H1 (cell line): Measurements from ENCODE around the gene SUGP2. TPM values are rescaled to one million over a fixed set of nuclear protein-coding genes. Genes with fewer than 3 reads are reported as not detected.

Experiments
- CTCF ChIA-PET: fragments of 300-600 bp; sonication (Branson Sonifier 250); formaldehyde crosslinking; loops from one replicate; lab custom pipeline; 2021; ENCODE audit not compliant: partially characterized antibody; lab: Charles Lee
- POLR2A ChIA-PET: fragments of 300-600 bp; sonication (Branson Sonifier 250); formaldehyde crosslinking; loops from one replicate; lab custom pipeline; 2021; ENCODE audit warnings: inconsistent platforms; ENCODE audit not compliant: partially characterized antibody; lab: Charles Lee
- DNase-seq, 2 experiments: peaks; one replicate each; pipeline versions ENCODE4 v3.0.0 to v3.0.0-alpha.2; 2010 to 2022; ENCODE audit warnings: low spot score in 2 of 2, low read depth in 1 of 2, mixed read lengths in 1 of 2
- FAIRE-seq: peaks from 2 replicates; lab custom pipeline; 2011; peaks lifted over from hg19 to GRCh38; lab: Jason Lieb, UNC
- H2AFZ ChIP-seq: 2 replicates; pipeline ENCODE4 v1.8.1; 2012; ENCODE audit warnings: low read length, inconsistent platforms
- H2AK5ac ChIP-seq: 2 replicates; pipeline ENCODE4 v1.6.1; 2013; ENCODE audit warnings: low read depth, low read length
- H2BK120ac ChIP-seq: replicated peaks from 2 replicates; pipeline ENCODE3; 2013; ENCODE audit warnings: low read depth, low read length, inconsistent platforms
- H2BK12ac ChIP-seq: 2 replicates; pipeline ENCODE4 v1.6.1; 2013; ENCODE audit warnings: low read depth, low read length
- H2BK15ac ChIP-seq: 2 replicates; pipeline ENCODE4 v1.6.1; 2013; ENCODE audit warnings: low read length
- H2BK20ac ChIP-seq: 2 replicates; pipeline ENCODE4 v1.6.1; 2013; ENCODE audit warnings: low read length
- H2BK5ac ChIP-seq: 2 replicates; pipeline ENCODE4 v1.6.1; 2013; ENCODE audit warnings: low read depth, low read length
- H3K14ac ChIP-seq: 2 replicates; pipeline ENCODE4 v1.6.1; 2013; ENCODE audit warnings: inconsistent platforms; ENCODE audit not compliant: insufficient read length
- H3K18ac ChIP-seq: 2 replicates; pipeline ENCODE4 v1.6.1; 2013; ENCODE audit warnings: low read length; ENCODE audit errors: extremely low read depth
- H3K23ac ChIP-seq: 2 replicates; pipeline ENCODE4 v1.6.1; 2013; ENCODE audit warnings: inconsistent platforms; ENCODE audit not compliant: insufficient read length
- H3K23me2 ChIP-seq: 2 replicates; pipeline ENCODE4 v1.6.1; 2013; ENCODE audit warnings: low read depth, low read length
- H3K27ac ChIP-seq: 2 replicates; pipeline ENCODE4 v1.6.1; 2011; ENCODE audit warnings: low read depth, low read length, inconsistent platforms
- H3K27me3 ChIP-seq, 4 experiments: replicated peaks in 1 of 4; 1 replicate in 1 of 4; 2 replicates in 3 of 4; pipeline versions ENCODE4 v1.6.1 to v1.8.1; 2011 to 2013; ENCODE audit warnings: low read length in 3 of 4, mild to moderate bottlenecking in 3 of 4, inconsistent platforms in 2 of 4, mixed read lengths in 2 of 4, moderate library complexity in 1 of 4; ENCODE audit not compliant: control insufficient read depth in 3 of 4, insufficient read depth in 3 of 4; ENCODE audit errors: extremely low read depth in 1 of 4
- H3K36me3 ChIP-seq, 4 experiments: 2 replicates each; pipeline versions ENCODE4 v1.6.1 to v1.8.1; 2011 to 2013; ENCODE audit warnings: mild to moderate bottlenecking in 4 of 4, low read length in 3 of 4, moderate library complexity in 2 of 4, control low read depth in 1 of 4, inconsistent platforms in 1 of 4; ENCODE audit not compliant: insufficient read depth in 4 of 4, control insufficient read depth in 2 of 4
- H3K4ac ChIP-seq: replicated peaks from 2 replicates; pipeline ENCODE3; 2013; ENCODE audit warnings: low read length, low read depth, mixed read lengths, inconsistent platforms; ENCODE audit not compliant: insufficient read length
- H3K4me1 ChIP-seq, 4 experiments: replicated peaks in 1 of 4; 1 replicate in 1 of 4; 2 replicates in 3 of 4; pipeline versions ENCODE4 v1.6.1 to v1.8.1; 2011 to 2013; ENCODE audit warnings: low read length in 3 of 4, inconsistent platforms in 2 of 4, mixed read lengths in 1 of 4; ENCODE audit not compliant: insufficient read depth in 4 of 4, control insufficient read depth in 3 of 4
- H3K4me2 ChIP-seq, 2 experiments: 2 replicates each; pipeline versions ENCODE4 v1.6.1 to v1.8.1; 2011 to 2013; ENCODE audit warnings: low read depth in 2 of 2, low read length in 2 of 2, control low read depth in 1 of 2, inconsistent platforms in 1 of 2, mild to moderate bottlenecking in 1 of 2; ENCODE audit not compliant: insufficient read depth in 1 of 2
- H3K4me3 ChIP-seq, 4 experiments: fragments of 200-600, 300-600 bp in 1 of 4; sonication (generic), shearing (Covaris generic), sonication (Bioruptor Twin) in 1 of 4; 2 replicates each; pipeline versions ENCODE4 v1.5.1 to v1.8.1; 2011 to 2016; ENCODE audit warnings: low read length in 4 of 4, low read depth in 3 of 4, control low read depth in 2 of 4, inconsistent platforms in 2 of 4, mild to moderate bottlenecking in 2 of 4, mixed read lengths in 1 of 4, moderate library complexity in 1 of 4; ENCODE audit not compliant: insufficient read depth in 2 of 4; ENCODE audit errors: extremely low read depth in 1 of 4
- H3K56ac ChIP-seq: replicated peaks from 2 replicates; pipeline ENCODE3; 2013; ENCODE audit warnings: low read depth, mild to moderate bottlenecking, mixed read lengths, low read length, inconsistent platforms; ENCODE audit not compliant: insufficient read length
- H3K79me1 ChIP-seq: 2 replicates; pipeline ENCODE4 v1.6.1; 2013; ENCODE audit warnings: low read depth, low read length, control low read depth
- H3K79me2 ChIP-seq, 2 experiments: 2 replicates each; pipeline versions ENCODE4 v1.6.1 to v1.8.1; 2012 to 2013; ENCODE audit warnings: low read length in 2 of 2, mild to moderate bottlenecking in 2 of 2, inconsistent platforms in 1 of 2; ENCODE audit not compliant: insufficient read depth in 2 of 2, control insufficient read depth in 1 of 2
- H3K9ac ChIP-seq, 4 experiments: replicated peaks in 1 of 4; 1 replicate in 1 of 4; 2 replicates in 3 of 4; pipeline versions ENCODE4 v1.6.1 to v1.8.1; 2011 to 2013; ENCODE audit warnings: low read depth in 3 of 4, low read length in 3 of 4, control low read depth in 2 of 4, mild to moderate bottlenecking in 2 of 4, moderate library complexity in 2 of 4, inconsistent platforms in 1 of 4; ENCODE audit errors: extremely low read depth in 1 of 4
- H3K9me3 ChIP-seq, 2 experiments: 2 replicates each; pipeline versions ENCODE4 v1.6.1 to v1.8.1; 2012 to 2013; ENCODE audit warnings: mild to moderate bottlenecking in 2 of 2, moderate library complexity in 2 of 2, control low read depth in 1 of 2, inconsistent platforms in 1 of 2, low read depth in 1 of 2, low read length in 1 of 2, mixed read lengths in 1 of 2; ENCODE audit not compliant: insufficient read depth in 2 of 2
- H4K20me1 ChIP-seq, 2 experiments: replicated peaks in 1 of 2; 2 replicates each; pipeline versions ENCODE3 to v1.8.1; 2011 to 2013; ENCODE audit warnings: inconsistent platforms in 2 of 2, low read length in 2 of 2, mild to moderate bottlenecking in 1 of 2; ENCODE audit not compliant: insufficient read depth in 2 of 2, control insufficient read depth in 1 of 2
- H4K5ac ChIP-seq: 2 replicates; pipeline ENCODE4 v1.6.1; 2013; ENCODE audit warnings: low read length, low read depth, mixed read lengths, inconsistent platforms; ENCODE audit not compliant: insufficient read length
- H4K8ac ChIP-seq: 2 replicates; pipeline ENCODE4 v1.8.0; 2013; ENCODE audit warnings: mild to moderate bottlenecking, moderate library complexity, low read length, inconsistent platforms; ENCODE audit not compliant: insufficient read depth; ENCODE audit errors: extremely low read depth
- H4K91ac ChIP-seq: replicated peaks from 2 replicates; pipeline ENCODE3; 2013; ENCODE audit warnings: low read length, mixed read lengths, inconsistent platforms; ENCODE audit not compliant: insufficient read length
- BCL11A ChIP-seq, 2 experiments: IDR thresholded peaks; one replicate each; pipeline ENCODE4 v1.6.1; 2011; ENCODE audit warnings: low read depth in 2 of 2, low read length in 2 of 2, mild to moderate bottlenecking in 2 of 2
- BRCA1 ChIP-seq: IDR thresholded peaks from 2 replicates; pipeline ENCODE4 v1.6.1; 2012; ENCODE audit warnings: low read depth, low read length, improper control_type of control experiment
- CBX8 ChIP-seq: fragments of 300-800, 300-1000 bp; sonication (generic); IDR thresholded peaks from 2 replicates; pipeline ENCODE4 v1.7.1; 2016; ENCODE audit warnings: low read depth, low read length, borderline replicate concordance
- CREB1 ChIP-seq: IDR thresholded peaks from 2 replicates; pipeline ENCODE4 v1.6.1; 2012; ENCODE audit warnings: inconsistent platforms
- E2F6 ChIP-seq: IDR thresholded peaks from 2 replicates; pipeline ENCODE4 v1.6.1; 2012; ENCODE audit warnings: inconsistent platforms
- EGR1 ChIP-seq: IDR thresholded peaks from 2 replicates; pipeline ENCODE4 v1.6.1; 2011; ENCODE audit warnings: low read depth, low read length, borderline replicate concordance
- NANOG ChIP-seq: IDR thresholded peaks from 2 replicates; pipeline ENCODE4 v1.6.1; 2011; ENCODE audit warnings: low read length, low read depth, mild to moderate bottlenecking, inconsistent platforms; ENCODE audit not compliant: insufficient read depth, poor library complexity, severe bottlenecking
- PHF8 ChIP-seq: fragments of 200-600 bp; sonication (generic); conservative IDR thresholded peaks from 2 replicates; pipeline ENCODE4 v1.7.1; 2012; ENCODE audit warnings: low read depth, mild to moderate bottlenecking, inconsistent platforms, low read length, moderate library complexity
- SRF ChIP-seq: IDR thresholded peaks from 2 replicates; pipeline ENCODE4 v1.6.1; 2011; ENCODE audit warnings: mild to moderate bottlenecking, low read depth, low read length, moderate library complexity
- TAF1 ChIP-seq: IDR thresholded peaks from 2 replicates; pipeline ENCODE4 v1.6.1; 2011; ENCODE audit warnings: mild to moderate bottlenecking, low read depth, low read length
- TBP ChIP-seq: IDR thresholded peaks from 2 replicates; pipeline ENCODE4 v1.6.1; 2011; ENCODE audit warnings: low read depth, low read length, improper control_type of control experiment
- TEAD4 ChIP-seq: IDR thresholded peaks from 2 replicates; pipeline ENCODE4 v1.6.1; 2012; ENCODE audit warnings: low read depth, low read length, inconsistent platforms, mixed read lengths
- YY1 ChIP-seq: IDR thresholded peaks from 2 replicates; pipeline ENCODE4 v1.6.1; 2011; ENCODE audit warnings: low read depth, mild to moderate bottlenecking, low read length
- whole genome bisulfite sequencing, 2 experiments: shearing (Covaris generic) in 1 of 2; methylation state at CpG; one replicate each; pipeline versions ENCODE4 v1.1.6 to v1.1.7; 2013 to 2015; ENCODE audit warnings: low lambda C conversion rate in 2 of 2, mixed read lengths in 2 of 2, inconsistent platforms in 1 of 2, low coverage in 1 of 2, missing lambda C conversion rate in 1 of 2; ENCODE audit not compliant: insufficient replicate concordance in 2 of 2, insufficient coverage in 1 of 2, insufficient read length in 1 of 2; ENCODE audit errors: extremely low coverage in 1 of 2, missing lambda C conversion rate in 1 of 2; 5-methylcytosine and 5-hydroxymethylcytosine counted together
- polyA plus RNA-seq, 7 experiments: library from polyadenylated mRNA; depleted of rRNA in 3 of 7; stranded (reverse) in 5 of 7; unstranded in 2 of 7; fragments of >200 nt in 5 of 7; fragments of 200-250 nt in 2 of 7; gene quantifications; 1 replicate in 5 of 7; 2 replicates in 1 of 7; 4 replicates in 1 of 7; pipeline versions ENCODE4 v1.2.1 to v1.2.3, GENCODE V29; 2011 to 2013; ENCODE audit warnings: missing spikeins in 2 of 7, mixed read lengths in 2 of 7
- total RNA-seq: library from RNA; stranded (reverse); fragmentation: NEBNext Ultra II Directional; extraction: Animal tissue kit (Norgen Biotek cat#: 25700); gene quantifications from 2 replicates; pipeline ENCODE4 v1.2.1, GENCODE V29; 2021

Gene SUGP2
- total and polyA plus RNA-seq, 2 of the 8 experiments (the other 6 are each of a cell fraction or from before 2014, with no cell fraction given), result 57.7 to 114 TPM

DNA sequence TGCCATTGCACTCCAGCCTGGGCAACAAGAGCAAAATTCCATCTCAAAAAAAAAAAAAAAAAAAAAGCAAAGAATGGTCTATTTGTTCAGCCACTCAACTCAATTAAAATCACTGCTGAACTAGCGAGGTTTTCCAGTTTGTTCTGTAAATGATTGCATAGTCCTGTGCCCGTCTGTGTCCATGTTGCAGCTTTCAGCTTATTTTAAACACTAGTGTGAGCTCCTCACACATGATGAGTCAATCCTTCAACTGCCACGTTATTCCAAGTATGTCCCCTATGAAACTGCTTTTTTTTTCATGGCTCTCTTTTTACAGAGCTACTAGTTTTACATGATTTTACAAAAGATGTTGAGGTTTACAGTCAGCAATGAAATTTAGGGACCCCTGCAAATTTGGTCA lies 12.2 kb downstream of the SUGP2 start:
- Histone ChIP-seq H2BK15ac (no peak overlapping the region), H4K8ac (no peak overlapping the region), H3K4me1 (no peaks in the 10 kb centered on the region), H3K18ac (no peak overlapping the region), H4K91ac (no peak overlapping the region), H3K9ac (no peak overlapping the region), H3K4me2 (no peak overlapping the region), H2AK5ac (no peak overlapping the region), H3K14ac (no peak overlapping the region), H3K27me3 (no peaks in the 10 kb centered on the region), H4K5ac (no peak overlapping the region), H2BK120ac (no peak overlapping the region), H3K4ac (no peak overlapping the region), H3K23me2 (no peaks in the 10 kb centered on the region), H2BK12ac (no peak overlapping the region), H2BK20ac (no peak overlapping the region), H3K56ac (no peak overlapping the region), H3K27ac (no peak overlapping the region), H3K4me3 (no peak overlapping the region), H4K20me1 (peaks cover 12 to 25% of the 10 kb centered on the region in 2 experiments), H3K79me2 (peaks cover 0 to 17% of the 10 kb centered on the region in 2 experiments; a peak in 2 of 4 replicates), H3K9me3 (no peaks in the 10 kb centered on the region), H3K36me3 (peaks cover 42 to 68% (median 57%) of the 10 kb centered on the region in 4 experiments), H3K23ac (no peak overlapping the region), H2AFZ (no peak overlapping the region), H3K79me1 (peaks cover 4% of the 10 kb centered on the region; the same call in 1 of the 2 replicates), H2BK5ac (no peak overlapping the region)
- ChIA-PET POLR2A (interaction anchor here (0.6 to 1.4 kb wide), 6 partner anchors 10 to 486 kb away, joined by 3 to 6 read pairs (median 4); no protein-coding TSS in a partner anchor), CTCF (interaction anchor here (0.6 to 1.0 kb wide), 2 partner anchors 11 to 25 kb away, joined by 3 to 5 read pairs; no protein-coding TSS in a partner anchor)
- 90% methylated on average over 3 of the region's 3 CpGs; no CpG with 5 or more reads in 1 of the 2 experiments for whole genome bisulfite sequencing, 2 experiments
- DNase-seq (no peak), FAIRE-seq (no peak)
- no peak for TF ChIP-seq BRCA1
- no peak for TF ChIP-seq TEAD4
- no peak for TF ChIP-seq E2F6
- TF ChIP-seq TBP, result no peak
- TF ChIP-seq BCL11A (IDR thresholded peaks at IDR 0.05; ENCODE audit: low read depth in 2 of 2, low read length in 2 of 2), result no peak
- no peak for TF ChIP-seq SRF
- no peak for TF ChIP-seq NANOG
- TF ChIP-seq TAF1, result no peak
- TF ChIP-seq EGR1, result no peak
- TF ChIP-seq YY1, result no peak
- no peak for TF ChIP-seq CREB1
- TF ChIP-seq CBX8, result no peak
- TF ChIP-seq PHF8, result no peak
